T-helper 2 cell treated with Interferon-gamma antibody and Interleukin-4, amounts not matched to agents 100 ng/mL and 5 ng/mL, for 36 hours (primary cell): ENCODE results near the gene SPRED1. TPM values are rescaled to one million over a fixed set of nuclear protein-coding genes. Genes with fewer than 3 reads are reported as not detected.

Source experiments
- intact Hi-C: fragments of 100-400 bp; cut with micrococcal nuclease; formaldehyde crosslinking; loops from one replicate; pipeline ENCODE4 v1.15.1; 2023
- total RNA-seq: library from RNA; stranded (reverse); gene quantifications from 2 replicates; pipeline ENCODE4 v1.2.3, GENCODE V29; 2022

Gene SPRED1
- total RNA-seq, result 0.07 TPM in 1 of 2 replicates, not detected in the other

DNA sequence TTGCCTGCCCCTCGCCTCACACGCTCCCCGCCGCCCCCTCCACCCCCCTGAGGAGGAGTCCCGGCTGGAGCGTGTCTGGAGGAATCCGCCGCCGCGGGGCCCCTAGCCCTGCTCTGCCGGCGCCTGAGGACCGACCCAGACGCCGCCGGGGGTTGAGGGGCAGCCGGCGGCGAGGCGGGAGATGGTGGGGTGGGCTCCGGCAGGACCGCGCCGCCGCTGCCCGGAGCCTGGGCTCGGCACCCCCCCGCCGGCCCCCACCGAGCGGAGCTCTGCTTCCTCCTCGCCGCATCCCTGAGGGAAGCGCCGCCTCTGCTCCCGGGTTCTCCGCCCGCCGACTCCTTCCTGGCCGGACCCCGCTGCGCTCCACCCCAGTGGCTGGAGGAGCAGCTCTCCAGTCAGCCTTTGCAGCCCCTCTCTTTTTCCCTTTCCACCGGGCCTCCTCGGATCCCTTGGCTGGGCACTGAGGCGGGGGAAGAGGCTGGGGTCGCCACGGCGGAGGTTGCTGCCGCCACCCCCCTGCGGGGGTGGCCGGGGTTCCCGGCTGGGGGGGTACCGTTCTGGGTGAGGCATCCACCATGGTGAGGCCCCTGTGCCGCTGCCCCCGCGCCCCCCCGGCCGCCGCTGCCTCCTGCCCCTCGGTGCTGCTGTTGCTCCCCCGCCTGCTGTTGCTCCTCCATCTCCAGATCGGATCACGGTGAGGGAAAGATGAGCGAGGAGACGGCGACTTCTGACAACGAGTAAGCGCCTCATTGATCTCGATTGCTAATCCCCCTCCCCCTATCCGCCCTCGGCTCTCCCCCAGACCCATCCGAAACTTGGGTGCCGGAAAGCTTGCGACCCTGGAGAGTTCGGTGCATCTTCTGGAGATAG is at the start of gene SPRED1:
Gene SPRED1, plus strand, starts transcription at position 356 of the 870 bp plus-strand sequence. Its CDS starts 350 bp downstream, at position 706.
- intact Hi-C loops, result loop anchor here (10.0 kb wide), 2 partner anchors 178 to 442 kb away; no protein-coding TSS in a partner anchor

DNA sequence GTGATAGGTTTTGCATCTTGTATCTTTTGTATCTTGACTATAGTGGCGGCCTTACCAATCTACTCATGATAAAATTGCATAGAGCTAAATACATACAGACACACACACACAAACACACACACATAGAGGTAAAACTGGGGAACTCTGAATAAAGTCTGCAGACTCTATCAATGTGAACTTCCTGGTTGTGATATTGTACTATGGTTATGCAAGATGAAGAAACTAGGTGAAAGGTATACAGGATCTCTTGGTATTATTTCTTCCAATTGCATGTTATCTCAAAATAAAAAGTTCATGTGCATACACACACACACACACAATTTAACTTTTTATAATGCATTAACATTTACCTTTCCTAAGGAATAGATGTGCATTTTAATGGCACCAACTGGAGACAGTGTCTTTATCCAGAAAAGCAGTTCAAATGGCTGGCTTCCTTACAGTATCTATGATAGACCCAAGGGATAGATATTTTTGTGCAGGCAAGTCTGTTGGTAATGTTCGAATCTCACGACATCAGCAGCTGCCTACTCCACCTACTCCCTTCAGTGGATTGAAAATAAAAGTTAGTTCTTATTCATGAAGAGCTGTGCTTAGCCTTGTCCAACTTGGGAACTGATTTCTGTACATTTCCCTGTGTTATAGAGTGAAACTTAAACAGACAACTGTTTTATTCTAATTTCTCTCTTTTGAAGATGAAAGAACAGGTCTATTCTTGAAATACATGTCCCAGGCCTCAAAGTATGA is 46.9 kb upstream of the SPRED1 start:
- intact Hi-C loops, result no loop called here

GRCh38 chr15:38207621-38208020 is 45.0 kb upstream of the SPRED1 start:
- intact Hi-C loops, result no loop called here

DNA sequence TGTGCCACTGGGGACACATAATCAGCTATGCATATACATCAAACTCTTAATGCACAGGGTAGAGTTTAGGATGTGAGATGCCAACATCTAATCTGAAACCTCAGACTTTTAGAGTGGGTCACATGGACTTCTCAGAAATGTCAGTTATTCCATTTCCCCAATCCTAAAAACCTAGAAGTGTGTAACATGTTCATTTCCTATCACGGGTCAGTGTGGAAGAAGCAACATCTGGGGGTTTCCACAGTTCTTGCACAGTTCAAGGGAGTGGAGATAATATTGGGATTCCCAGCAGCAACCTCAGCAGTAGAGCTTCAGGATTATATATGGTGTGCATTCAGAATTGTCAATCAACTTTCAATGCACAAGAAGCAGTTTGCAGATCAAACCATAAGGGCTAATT is 44.4 kb upstream of the SPRED1 start:
- intact Hi-C loops, result no loop called here

- intact Hi-C loops, result no loop called here
Observed at GRCh38 chr15:38208779-38209178, 43.9 kb upstream of the SPRED1 start.

- intact Hi-C loops, result no loop called here
Observed at GRCh38 chr15:38211249-38211648, 41.4 kb upstream of the SPRED1 start.

GRCh38 chr15:38211811-38212210 is 40.8 kb upstream of the SPRED1 start:
- intact Hi-C loops, result no loop called here

- intact Hi-C loops, result no loop called here
Observed at GRCh38 chr15:38212729-38213351, 39.8 kb upstream of the SPRED1 start.

DNA sequence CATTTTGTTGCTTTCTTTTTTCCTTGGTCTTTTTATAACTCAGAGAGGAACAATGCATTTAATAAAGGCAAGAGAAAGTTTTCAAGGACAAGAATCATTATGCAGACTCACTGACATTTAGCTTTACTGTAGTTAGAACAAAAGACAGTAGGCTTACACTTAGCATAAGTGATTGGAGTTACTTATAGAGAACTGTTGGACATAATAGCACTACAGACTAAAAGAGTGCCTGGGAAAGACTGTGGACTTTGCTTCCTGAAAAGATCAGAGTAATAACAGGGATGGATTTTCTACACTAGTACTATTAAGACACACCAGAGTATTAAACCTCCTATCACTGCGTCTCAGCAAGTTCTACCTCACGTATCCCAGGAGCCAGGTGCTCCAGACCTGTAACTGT is 39.3 kb upstream of the SPRED1 start:
- intact Hi-C loops, result no loop called here

DNA sequence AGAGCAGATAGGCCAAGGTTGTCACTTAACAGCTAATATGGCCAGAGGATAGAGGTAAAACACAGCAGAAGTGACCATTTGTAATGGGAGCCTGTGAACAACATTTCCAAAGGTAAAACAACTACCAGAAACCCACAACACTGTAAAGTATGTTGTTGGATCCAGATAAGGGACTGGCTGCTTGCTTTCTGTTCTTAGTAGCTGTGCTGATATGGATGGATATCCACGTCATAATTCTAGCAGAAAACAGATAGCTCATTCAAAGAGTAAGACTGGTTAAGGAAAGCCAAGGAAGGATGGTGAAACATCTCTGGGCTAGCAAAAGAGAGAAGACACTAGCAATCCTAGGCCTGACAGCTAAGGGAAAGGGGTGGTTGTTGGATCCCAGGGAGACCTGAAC is 36.9 kb upstream of the SPRED1 start:
- intact Hi-C loops, result no loop called here

GRCh38 chr15:38216763-38217162 is 35.9 kb upstream of the SPRED1 start:
- intact Hi-C loops, result no loop called here

DNA sequence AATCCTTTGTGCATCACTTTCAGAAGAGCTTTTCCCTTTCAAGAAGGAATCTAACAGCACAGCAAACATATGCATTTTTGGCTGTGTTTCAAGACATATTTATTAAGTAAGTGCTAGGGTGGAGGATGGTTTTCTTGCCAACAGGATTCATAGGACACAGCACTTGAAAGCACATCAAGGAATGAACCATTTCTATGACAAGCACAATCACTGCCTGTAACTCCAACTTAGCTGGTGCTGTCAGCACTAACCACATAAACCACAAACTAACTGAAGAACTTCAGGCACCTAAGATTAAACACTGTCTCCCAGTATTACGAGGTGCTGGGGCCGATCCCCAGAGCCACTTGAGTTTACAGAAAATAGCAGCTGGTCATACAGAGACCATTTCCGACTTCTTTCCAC is 35.4 kb upstream of the SPRED1 start:
- intact Hi-C loops, result no loop called here

GRCh38 chr15:38217788-38218609 is 34.6 kb upstream of the SPRED1 start:
- intact Hi-C loops, result no loop called here

GRCh38 chr15:38220606-38221273 is 31.9 kb upstream of the SPRED1 start:
- intact Hi-C loops, result no loop called here

- intact Hi-C loops, result no loop called here
Observed at GRCh38 chr15:38224486-38224885, 28.1 kb upstream of the SPRED1 start.

DNA sequence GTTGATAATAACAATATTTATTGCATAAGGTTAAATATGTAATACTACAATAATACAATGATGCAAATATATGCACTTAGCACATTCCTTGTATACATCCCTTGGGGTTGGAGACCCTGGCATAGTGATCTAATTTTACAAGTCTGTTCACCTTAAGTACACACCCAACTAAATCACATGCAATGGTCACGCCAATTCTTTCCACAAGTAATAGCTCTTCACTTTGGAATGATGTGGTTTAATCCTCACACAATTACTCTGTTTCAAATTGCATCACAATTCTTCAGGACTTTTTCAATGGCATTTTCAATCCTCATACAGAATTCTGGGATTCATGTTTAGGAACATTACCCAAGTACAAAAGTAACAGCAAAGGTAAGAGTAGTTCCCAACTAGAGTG is 27.3 kb upstream of the SPRED1 start:
- intact Hi-C loops, result no loop called here

DNA sequence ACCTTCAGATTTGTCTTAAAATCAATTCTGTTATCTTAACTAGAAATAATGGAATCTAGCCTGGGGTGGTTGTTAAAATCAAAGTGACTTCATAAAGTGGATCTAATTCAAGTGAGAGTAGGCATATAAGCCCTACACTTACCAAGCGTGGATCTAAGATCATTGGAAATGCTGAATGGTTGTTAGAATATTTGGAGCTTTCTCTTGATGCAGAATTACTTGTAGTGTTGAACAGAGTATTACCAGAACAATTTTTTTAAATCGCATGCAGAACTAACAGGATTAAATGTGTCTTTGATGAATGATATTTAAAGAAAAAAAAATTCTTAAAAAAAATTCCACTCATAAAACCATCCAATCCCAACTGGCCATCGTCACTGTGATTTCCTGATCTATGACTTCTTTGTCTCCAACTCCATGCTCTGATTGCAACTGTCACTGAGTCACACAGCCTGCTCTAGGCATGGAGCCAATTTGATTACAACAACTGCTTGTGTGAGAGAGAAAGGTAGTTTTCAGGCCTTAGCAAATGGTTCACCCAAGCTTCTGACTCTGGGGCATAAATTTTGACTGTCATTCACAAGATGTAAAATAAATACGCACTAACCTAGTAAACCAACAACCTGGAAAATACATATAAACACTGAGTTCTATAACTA is 25.9 kb upstream of the SPRED1 start:
- intact Hi-C loops, result no loop called here

GRCh38 chr15:38227941-38228340 is 24.7 kb upstream of the SPRED1 start:
- intact Hi-C loops, result no loop called here

DNA sequence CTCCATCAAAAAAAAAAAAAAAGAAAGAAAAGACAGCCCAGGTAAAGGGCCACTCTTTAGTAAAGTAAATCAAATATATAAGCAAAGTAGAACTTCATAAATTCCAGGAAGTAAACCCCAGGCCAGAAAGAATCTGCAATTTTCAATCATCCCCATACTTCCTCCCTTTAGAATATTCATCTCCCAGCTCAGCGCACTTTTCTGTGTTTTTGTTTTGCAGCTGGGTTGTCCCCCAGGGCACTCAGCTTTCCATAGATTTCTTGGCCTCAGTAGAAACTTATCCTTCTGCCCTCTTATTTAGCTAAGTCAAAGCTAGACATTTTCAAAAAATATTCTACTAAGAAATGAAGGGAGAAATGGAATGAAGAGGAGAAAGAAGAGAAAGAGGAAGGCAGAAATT is 24.0 kb upstream of the SPRED1 start:
- intact Hi-C loops, result no loop called here

DNA sequence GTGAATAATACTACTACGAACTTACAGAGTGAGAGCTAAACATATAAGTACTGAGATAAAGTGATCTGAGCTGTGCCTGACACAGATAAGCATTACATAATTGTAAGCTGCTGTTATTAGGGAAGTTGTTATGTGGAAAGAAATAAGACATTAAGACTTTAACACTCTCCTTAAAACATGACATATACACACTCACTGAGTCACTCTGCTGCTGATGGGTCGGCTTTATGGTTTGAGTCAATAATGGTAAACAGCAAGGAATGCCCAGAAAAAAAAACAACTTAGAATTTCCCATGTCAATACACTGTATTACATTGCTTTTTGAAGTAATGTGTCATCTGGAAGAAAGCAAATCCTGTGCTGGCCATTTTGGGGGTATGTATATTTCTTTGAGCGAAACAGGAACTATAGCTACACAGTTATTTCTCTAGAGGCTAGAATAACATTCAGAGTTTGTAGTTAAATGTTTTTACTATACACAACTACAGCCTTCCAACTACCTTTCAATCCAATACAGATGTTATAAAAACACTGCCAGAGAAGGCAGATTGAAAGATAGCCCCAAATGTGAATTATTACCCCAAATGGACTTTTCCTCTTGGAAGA is 22.8 kb upstream of the SPRED1 start:
- intact Hi-C loops, result no loop called here
